ENCODE measurements around the gene CADPS. TPM values are rescaled to one million over a fixed set of nuclear protein-coding genes. Genes with fewer than 3 reads are reported as not detected.

Gene CADPS
- polyA plus RNA-seq, 1 of the 3 experiments (the other 2 are of a cell fraction) = 5.8 TPM

DNA sequence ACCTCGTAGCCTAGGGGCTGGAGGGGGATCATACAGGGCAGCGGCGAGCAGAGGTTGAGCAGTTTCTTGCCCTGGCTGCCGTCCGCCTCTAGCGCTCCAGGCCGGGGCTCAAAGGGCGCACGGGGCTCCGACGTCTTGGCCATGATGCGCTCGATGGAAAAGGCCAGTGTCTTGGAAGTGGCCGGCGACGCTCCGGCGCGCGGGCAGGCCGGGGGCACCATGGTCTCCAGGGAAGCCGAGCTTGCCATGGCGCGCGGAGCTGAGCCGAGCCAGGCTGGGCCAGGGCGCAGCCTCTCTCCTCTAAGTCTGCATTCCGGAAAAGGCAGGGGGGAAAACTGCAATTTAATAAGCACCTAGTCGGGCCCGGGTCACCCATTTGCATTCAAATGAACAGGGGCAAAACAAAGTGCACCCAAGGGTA, 502.6 kb downstream of the CADPS start:
- Histone ChIP-seq H4K20me1 (ENCODE audit: insufficient read depth) (no peaks in the 10 kb centered on the region), H3K9ac (no peak overlapping the region), H3K4me1 (ENCODE audit: control insufficient read depth in 1 of 2, insufficient read depth in 2 of 2, low read depth in 1 of 2, low read length in 1 of 2) (peaks cover 0 to 5% of the 10 kb centered on the region in 2 experiments; a peak in 1 of 4 replicates), H3K9me3 (no peaks in the 10 kb centered on the region), H3K9me2 (no peaks in the 10 kb centered on the region), H3K4me3 (ENCODE audit: low read depth in 2 of 2, low read length in 1 of 2) (no peak overlapping the region), H2AFZ (ENCODE audit: low read depth) (no peak overlapping the region), H3K4me2 (peak overlapping the region; percentile 44; the same call in 1 of the 2 replicates), H3K79me2 (ENCODE audit: insufficient read depth) (no peaks in the 10 kb centered on the region), H3F3A (replicated peaks; ENCODE audit: insufficient read depth) (no peaks in the 10 kb centered on the region), H3K27me3 (ENCODE audit: insufficient read depth) (peaks cover 93% of the 10 kb centered on the region), H3K27ac (ENCODE audit: low read depth in 2 of 2, low read length in 1 of 2) (no peak overlapping the region), H3K36me3 (replicated peaks in 1 of 2; ENCODE audit: control insufficient read depth in 1 of 2, insufficient read depth in 2 of 2, low read length in 1 of 2) (no peaks in the 10 kb centered on the region)
- WGBS (ENCODE audit: low lambda C conversion rate) = 1% methylated on average over 13 of the region's 30 CpGs
- DNase-seq = peak; percentile 44
- TF ChIP-seq EP300 (IDR thresholded peaks at IDR 0.05; ENCODE audit: borderline replicate concordance in 1 of 2, low read depth in 1 of 2, low read length in 1 of 2) (no peak), FOXM1 (IDR thresholded peaks at IDR 0.05; ENCODE audit: low read depth) (no peak), RCOR1 (IDR thresholded peaks at IDR 0.05; ENCODE audit: low read length) (no peak), FOSL2 (IDR thresholded peaks at IDR 0.05; ENCODE audit: borderline replicate concordance, low read depth) (no peak), TAF1 (IDR thresholded peaks at IDR 0.05; ENCODE audit: borderline replicate concordance, low read depth, low read length) (no peak), TCF12 (IDR thresholded peaks at IDR 0.05) (no peak), JUND (IDR thresholded peaks at IDR 0.05) (no peak), TEAD4 (IDR thresholded peaks at IDR 0.05; ENCODE audit: borderline replicate concordance, insufficient read depth) (no peak), MEF2A (IDR thresholded peaks at IDR 0.05; ENCODE audit: borderline replicate concordance, low read depth) (no peak), POLR2AphosphoS5 (IDR thresholded peaks at IDR 0.05; ENCODE audit: low read depth, low read length) (no peak)
- TF ChIP-seq, protein P1, sequence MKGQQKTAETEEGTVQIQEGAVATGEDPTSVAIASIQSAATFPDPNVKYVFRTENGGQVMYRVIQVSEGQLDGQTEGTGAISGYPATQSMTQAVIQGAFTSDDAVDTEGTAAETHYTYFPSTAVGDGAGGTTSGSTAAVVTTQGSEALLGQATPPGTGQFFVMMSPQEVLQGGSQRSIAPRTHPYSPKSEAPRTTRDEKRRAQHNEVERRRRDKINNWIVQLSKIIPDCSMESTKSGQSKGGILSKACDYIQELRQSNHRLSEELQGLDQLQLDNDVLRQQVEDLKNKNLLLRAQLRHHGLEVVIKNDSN (IDR thresholded peaks at IDR 0.05; ENCODE audit: borderline replicate concordance, low read depth) = no peak
- TF ChIP-seq, protein P2, sequence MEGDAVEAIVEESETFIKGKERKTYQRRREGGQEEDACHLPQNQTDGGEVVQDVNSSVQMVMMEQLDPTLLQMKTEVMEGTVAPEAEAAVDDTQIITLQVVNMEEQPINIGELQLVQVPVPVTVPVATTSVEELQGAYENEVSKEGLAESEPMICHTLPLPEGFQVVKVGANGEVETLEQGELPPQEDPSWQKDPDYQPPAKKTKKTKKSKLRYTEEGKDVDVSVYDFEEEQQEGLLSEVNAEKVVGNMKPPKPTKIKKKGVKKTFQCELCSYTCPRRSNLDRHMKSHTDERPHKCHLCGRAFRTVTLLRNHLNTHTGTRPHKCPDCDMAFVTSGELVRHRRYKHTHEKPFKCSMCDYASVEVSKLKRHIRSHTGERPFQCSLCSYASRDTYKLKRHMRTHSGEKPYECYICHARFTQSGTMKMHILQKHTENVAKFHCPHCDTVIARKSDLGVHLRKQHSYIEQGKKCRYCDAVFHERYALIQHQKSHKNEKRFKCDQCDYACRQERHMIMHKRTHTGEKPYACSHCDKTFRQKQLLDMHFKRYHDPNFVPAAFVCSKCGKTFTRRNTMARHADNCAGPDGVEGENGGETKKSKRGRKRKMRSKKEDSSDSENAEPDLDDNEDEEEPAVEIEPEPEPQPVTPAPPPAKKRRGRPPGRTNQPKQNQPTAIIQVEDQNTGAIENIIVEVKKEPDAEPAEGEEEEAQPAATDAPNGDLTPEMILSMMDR (IDR thresholded peaks at IDR 0.05) = no peak
- TF ChIP-seq, protein P3, sequence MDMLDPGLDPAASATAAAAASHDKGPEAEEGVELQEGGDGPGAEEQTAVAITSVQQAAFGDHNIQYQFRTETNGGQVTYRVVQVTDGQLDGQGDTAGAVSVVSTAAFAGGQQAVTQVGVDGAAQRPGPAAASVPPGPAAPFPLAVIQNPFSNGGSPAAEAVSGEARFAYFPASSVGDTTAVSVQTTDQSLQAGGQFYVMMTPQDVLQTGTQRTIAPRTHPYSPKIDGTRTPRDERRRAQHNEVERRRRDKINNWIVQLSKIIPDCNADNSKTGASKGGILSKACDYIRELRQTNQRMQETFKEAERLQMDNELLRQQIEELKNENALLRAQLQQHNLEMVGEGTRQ (IDR thresholded peaks at IDR 0.05; ENCODE audit: borderline replicate concordance, low read depth, low read length) = no peak
- TF ChIP-seq, protein P4, sequence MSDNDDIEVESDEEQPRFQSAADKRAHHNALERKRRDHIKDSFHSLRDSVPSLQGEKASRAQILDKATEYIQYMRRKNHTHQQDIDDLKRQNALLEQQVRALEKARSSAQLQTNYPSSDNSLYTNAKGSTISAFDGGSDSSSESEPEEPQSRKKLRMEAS (IDR thresholded peaks at IDR 0.05; ENCODE audit: low read depth) = no peak
- TF ChIP-seq, protein P5, sequence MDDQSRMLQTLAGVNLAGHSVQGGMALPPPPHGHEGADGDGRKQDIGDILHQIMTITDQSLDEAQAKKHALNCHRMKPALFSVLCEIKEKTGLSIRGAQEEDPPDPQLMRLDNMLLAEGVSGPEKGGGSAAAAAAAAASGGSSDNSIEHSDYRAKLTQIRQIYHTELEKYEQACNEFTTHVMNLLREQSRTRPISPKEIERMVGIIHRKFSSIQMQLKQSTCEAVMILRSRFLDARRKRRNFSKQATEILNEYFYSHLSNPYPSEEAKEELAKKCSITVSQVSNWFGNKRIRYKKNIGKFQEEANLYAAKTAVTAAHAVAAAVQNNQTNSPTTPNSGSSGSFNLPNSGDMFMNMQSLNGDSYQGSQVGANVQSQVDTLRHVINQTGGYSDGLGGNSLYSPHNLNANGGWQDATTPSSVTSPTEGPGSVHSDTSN (IDR thresholded peaks at IDR 0.05) = no peak
- ChIA-PET CTCF (interaction anchor here (1.3 kb wide), 1 partner anchor 185 kb away, joined by 3 read pairs; no protein-coding TSS in a partner anchor), POLR2A (no interaction called here)

All from SK-N-SH (cell line).